ENCODE measurements around the gene ACP6. TPM values are rescaled to one million over a fixed set of nuclear protein-coding genes. Genes with fewer than 3 reads are reported as not detected.
A peak's percentile ranks its signal among the peaks of the same experiment; 100 is the strongest.

ACP6 gene
- total RNA-seq, 1 experiment from 2014 or later: 116 TPM

GRCh38 chr1:147717051-147717705 lies 46.9 kb upstream of the ACP6 start:
- Mint-ChIP-seq H3K4me1 (ENCODE audit: low read depth, unreplicated experiment) (peaks cover 71% of the 10 kb centered on the region), H3K4me3 (ENCODE audit: low read depth, unreplicated experiment) (peak overlapping the region; percentile 51), H3K27me3 (ENCODE audit: unreplicated experiment) (no peaks in the 10 kb centered on the region), H3K27ac (ENCODE audit: unreplicated experiment) (peak overlapping the region; percentile 99), H3K36me3 (ENCODE audit: insufficient read depth, unreplicated experiment) (peaks cover 9% of the 10 kb centered on the region), H3K9me3 (ENCODE audit: low read depth, unreplicated experiment) (no peaks in the 10 kb centered on the region)
- intact Hi-C loops (cut with micrococcal nuclease; ENCODE audit: unreplicated experiment): loop anchor here (2.0 kb wide), 1 partner anchor 40 kb away; no protein-coding TSS in a partner anchor
- peak; percentile 89 for DNase-seq
- BruUV-seq (replicated peaks): no TSS peak
- TF ChIP-seq CTCF (IDR thresholded peaks at IDR 0.05; ENCODE audit: unreplicated experiment): no peak
- CTCF ChIA-PET: interaction anchor here (0.6 to 1.9 kb wide), 13 partner anchors 14 to 254 kb away, joined by 3 to 14 read pairs (median 5); partner anchors contain the start of genes ACP6 and BCL9

GRCh38 chr1:147712605-147713004 lies 42.3 kb upstream of the ACP6 start:
- DNase-seq: no peak
- CTCF ChIA-PET: no interaction called here
- H3K4me1 Mint-ChIP-seq (ENCODE audit: low read depth, unreplicated experiment): peaks cover 45% of the 10 kb centered on the region
- peaks cover 9% of the 10 kb centered on the region for H3K36me3 Mint-ChIP-seq (ENCODE audit: insufficient read depth, unreplicated experiment)
- peaks cover 9% of the 10 kb centered on the region for H3K9me3 Mint-ChIP-seq (ENCODE audit: low read depth, unreplicated experiment)
- H3K4me3 Mint-ChIP-seq (ENCODE audit: low read depth, unreplicated experiment): no peak overlapping the region
- H3K27me3 Mint-ChIP-seq (ENCODE audit: unreplicated experiment): no peaks in the 10 kb centered on the region
- intact Hi-C loops (cut with micrococcal nuclease; ENCODE audit: unreplicated experiment): no loop called here
- no peak overlapping the region for H3K27ac Mint-ChIP-seq (ENCODE audit: unreplicated experiment)
- no TSS peak for BruUV-seq (replicated peaks)
- TF ChIP-seq CTCF (IDR thresholded peaks at IDR 0.05; ENCODE audit: unreplicated experiment): no peak

GRCh38 chr1:147700042-147701006 lies 30.0 kb upstream of the ACP6 start:
- peaks cover 5% of the 10 kb centered on the region for H3K36me3 Mint-ChIP-seq (ENCODE audit: insufficient read depth, unreplicated experiment)
- CTCF ChIA-PET: no interaction called here
- H3K27me3 Mint-ChIP-seq (ENCODE audit: unreplicated experiment): no peaks in the 10 kb centered on the region
- H3K9me3 Mint-ChIP-seq (ENCODE audit: low read depth, unreplicated experiment): no peaks in the 10 kb centered on the region
- H3K4me1 Mint-ChIP-seq (ENCODE audit: low read depth, unreplicated experiment): peaks cover 17% of the 10 kb centered on the region
- intact Hi-C loops (cut with micrococcal nuclease; ENCODE audit: unreplicated experiment): loop anchor here (2.0 kb wide), 2 partner anchors 36 to 60 kb away; no protein-coding TSS in a partner anchor
- H3K4me3 Mint-ChIP-seq (ENCODE audit: low read depth, unreplicated experiment): peak overlapping the region; percentile 31
- peak; percentile 79 for DNase-seq
- BruUV-seq (replicated peaks): no TSS peak
- peak; percentile 89 for TF ChIP-seq CTCF (IDR thresholded peaks at IDR 0.05; ENCODE audit: unreplicated experiment)
- H3K27ac Mint-ChIP-seq (ENCODE audit: unreplicated experiment): peak overlapping the region; percentile 80

- BruUV-seq (replicated peaks): no TSS peak
- CTCF ChIA-PET: no interaction called here
These were observed 29.3 kb upstream of the ACP6 start for GRCh38 chr1:147699686-147700041.

More at GRCh38 chr1:147699686-147700041, 29.3 kb upstream of the ACP6 start:
- Mint-ChIP-seq H3K4me3 (ENCODE audit: low read depth, unreplicated experiment) (no peak overlapping the region), H3K27me3 (ENCODE audit: unreplicated experiment) (no peaks in the 10 kb centered on the region), H3K4me1 (ENCODE audit: low read depth, unreplicated experiment) (peaks cover 17% of the 10 kb centered on the region), H3K9me3 (ENCODE audit: low read depth, unreplicated experiment) (no peaks in the 10 kb centered on the region), H3K36me3 (ENCODE audit: insufficient read depth, unreplicated experiment) (peaks cover 5% of the 10 kb centered on the region), H3K27ac (ENCODE audit: unreplicated experiment) (peak overlapping the region; percentile 80)
- intact Hi-C loops (cut with micrococcal nuclease; ENCODE audit: unreplicated experiment): loop anchor here (2.0 kb wide), 2 partner anchors 35 to 59 kb away; no protein-coding TSS in a partner anchor
- DNase-seq: no peak
- no peak for TF ChIP-seq CTCF (IDR thresholded peaks at IDR 0.05; ENCODE audit: unreplicated experiment)
